Esophagus squamous epithelium (tissue), 4 donors: ENCODE results near the gene CATSPERB.

Experiments
- POLR2A ChIP-seq, 4 donors: fragments of 450-650 bp; IDR thresholded peaks; one replicate each; pipeline ENCODE4 v1.6.1; 2017; ENCODE audit warnings: antibody characterized with exemption in 4 of 4, mild to moderate bottlenecking in 4 of 4, moderate library complexity in 3 of 4
- TF ChIP-seq, protein P1 (sequence below), 6 experiments: fragments of 450-650 bp in 4 of 6; fragments of 200-600 bp in 2 of 6; sonication (generic) in 2 of 6; IDR thresholded peaks; one replicate each; pipeline ENCODE4 v1.5.1; 2016 to 2019; ENCODE audit warnings: antibody characterized with exemption in 6 of 6, mild to moderate bottlenecking in 4 of 6, moderate library complexity in 4 of 6

DNA sequence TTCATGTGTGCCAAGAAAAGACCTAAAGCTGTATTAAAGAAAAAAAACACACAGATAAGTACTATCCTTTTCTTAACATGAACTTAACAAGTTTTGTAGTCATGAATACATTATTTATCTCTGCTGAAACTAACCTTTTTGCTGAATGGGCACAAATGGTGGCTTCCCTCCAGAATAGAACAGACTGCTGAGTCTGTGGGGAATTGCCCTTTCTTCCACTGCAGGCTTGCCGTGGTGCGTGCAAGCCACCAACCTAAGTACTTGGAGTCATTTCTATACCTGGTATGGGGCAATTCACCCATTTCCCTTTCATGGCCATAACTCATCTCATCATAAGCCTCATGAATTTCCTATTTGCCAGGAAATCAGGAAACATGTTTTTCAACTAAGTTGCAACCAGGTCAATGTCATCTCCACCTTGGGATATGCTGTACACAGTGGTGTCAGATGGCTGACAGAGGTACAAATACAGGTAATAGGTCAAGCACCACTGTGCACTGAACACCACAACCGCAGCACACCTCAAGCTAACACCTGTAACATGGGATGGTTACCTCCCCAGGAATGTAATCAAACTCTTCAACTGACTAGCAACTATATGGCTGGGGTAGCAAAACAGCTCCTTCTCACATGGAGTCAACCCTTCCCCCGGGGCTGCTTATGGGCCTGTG is 49.9 kb downstream of the CATSPERB start:
- TF ChIP-seq, protein P1, sequence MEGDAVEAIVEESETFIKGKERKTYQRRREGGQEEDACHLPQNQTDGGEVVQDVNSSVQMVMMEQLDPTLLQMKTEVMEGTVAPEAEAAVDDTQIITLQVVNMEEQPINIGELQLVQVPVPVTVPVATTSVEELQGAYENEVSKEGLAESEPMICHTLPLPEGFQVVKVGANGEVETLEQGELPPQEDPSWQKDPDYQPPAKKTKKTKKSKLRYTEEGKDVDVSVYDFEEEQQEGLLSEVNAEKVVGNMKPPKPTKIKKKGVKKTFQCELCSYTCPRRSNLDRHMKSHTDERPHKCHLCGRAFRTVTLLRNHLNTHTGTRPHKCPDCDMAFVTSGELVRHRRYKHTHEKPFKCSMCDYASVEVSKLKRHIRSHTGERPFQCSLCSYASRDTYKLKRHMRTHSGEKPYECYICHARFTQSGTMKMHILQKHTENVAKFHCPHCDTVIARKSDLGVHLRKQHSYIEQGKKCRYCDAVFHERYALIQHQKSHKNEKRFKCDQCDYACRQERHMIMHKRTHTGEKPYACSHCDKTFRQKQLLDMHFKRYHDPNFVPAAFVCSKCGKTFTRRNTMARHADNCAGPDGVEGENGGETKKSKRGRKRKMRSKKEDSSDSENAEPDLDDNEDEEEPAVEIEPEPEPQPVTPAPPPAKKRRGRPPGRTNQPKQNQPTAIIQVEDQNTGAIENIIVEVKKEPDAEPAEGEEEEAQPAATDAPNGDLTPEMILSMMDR (IDR thresholded peaks at IDR 0.05), result no peak
- no peak for TF ChIP-seq POLR2A (IDR thresholded peaks at IDR 0.05)
